ENCODE results near the gene ATXN1L.

- no peak for TF ChIP-seq CTCF (optimal IDR thresholded peaks at IDR 0.05 in 1 of 3, IDR thresholded peaks at IDR 0.05 in 1 of 3, conservative IDR thresholded peaks at IDR 0.05 in 1 of 3; ENCODE audit: extremely low read depth in 1 of 3, insufficient read depth in 2 of 3, low read length in 3 of 3)
- TF ChIP-seq EZH2 (IDR thresholded peaks at IDR 0.05; ENCODE audit: low read length): no peak
Measured at GRCh38 chr16:71904239-71904638, 58.5 kb downstream of the ATXN1L start.

Measured in keratinocyte (primary cell).